NT2/D1 (cell line): ENCODE results near the gene TTC9C.

ENCODE experiments used
- DNase-seq: peaks from one replicate; pipeline ENCODE4 v3.0.0-alpha.2; 2011; ENCODE audit warnings: low read depth, low spot score
- H3K27me3 ChIP-seq: 2 replicates; pipeline ENCODE4 v1.6.0; 2011; ENCODE audit warnings: mild to moderate bottlenecking; ENCODE audit not compliant: insufficient read length, insufficient read depth
- H3K36me3 ChIP-seq: 2 replicates; pipeline ENCODE4 v1.6.1; 2011; ENCODE audit warnings: mild to moderate bottlenecking, low read length, mixed read lengths; ENCODE audit not compliant: insufficient read depth, insufficient read length
- H3K4me1 ChIP-seq: 2 replicates; pipeline ENCODE4 v1.5.1; 2011; ENCODE audit not compliant: insufficient read depth, insufficient read length
- H3K4me3 ChIP-seq: 2 replicates; pipeline ENCODE4 v1.5.1; 2011; ENCODE audit warnings: low read depth; ENCODE audit not compliant: insufficient read length
- H3K9ac ChIP-seq: 2 replicates; pipeline ENCODE4 v1.6.0; 2011; ENCODE audit warnings: low read depth; ENCODE audit not compliant: insufficient read length
- H3K9me3 ChIP-seq: 2 replicates; pipeline ENCODE4 v1.5.1; 2011; ENCODE audit warnings: mild to moderate bottlenecking, low read length; ENCODE audit not compliant: insufficient read depth
- SUZ12 ChIP-seq: IDR thresholded peaks from 2 replicates; pipeline ENCODE4 v1.6.1; 2011; ENCODE audit not compliant: insufficient read length, insufficient read depth; ENCODE audit errors: extremely low read depth
- YY1 ChIP-seq: IDR thresholded peaks from 2 replicates; pipeline ENCODE4 v1.6.1; 2011; ENCODE audit not compliant: insufficient read length, insufficient read depth
- ZNF274 ChIP-seq: IDR thresholded peaks from 2 replicates; pipeline ENCODE4 v1.6.1; 2011; ENCODE audit warnings: mild to moderate bottlenecking, low read depth, low read length

TTC9C gene

GRCh38 chr11:62712861-62713260, 15.4 kb upstream of the TTC9C start:
- no peak for TF ChIP-seq YY1
- no peak for TF ChIP-seq ZNF274
- no peak for TF ChIP-seq SUZ12
- no peak for DNase-seq
- Histone ChIP-seq H3K27me3 (no peaks in the 10 kb centered on the region), H3K4me1 (peaks cover 24% of the 10 kb centered on the region), H3K9ac (no peak overlapping the region), H3K36me3 (peaks cover 76% of the 10 kb centered on the region), H3K4me3 (no peak overlapping the region), H3K9me3 (no peaks in the 10 kb centered on the region)

- TF ChIP-seq SUZ12 = no peak
- TF ChIP-seq YY1 = no peak
- TF ChIP-seq ZNF274 = no peak
- DNase-seq = no peak
- no peak overlapping the region for H3K9ac ChIP-seq
- H3K4me3 ChIP-seq = no peak overlapping the region
- peaks cover 20% of the 10 kb centered on the region for H3K4me1 ChIP-seq
- no peaks in the 10 kb centered on the region for H3K9me3 ChIP-seq
- H3K36me3 ChIP-seq = peaks cover 78% of the 10 kb centered on the region
- no peaks in the 10 kb centered on the region for H3K27me3 ChIP-seq
Measured at GRCh38 chr11:62713343-62713742, 14.9 kb upstream of the TTC9C start.

GRCh38 chr11:62715150-62716130, 12.8 kb upstream of the TTC9C start:
- peaks cover 13% of the 10 kb centered on the region for H3K4me1 ChIP-seq
- H3K36me3 ChIP-seq = peaks cover 89% of the 10 kb centered on the region
- H3K9me3 ChIP-seq = no peaks in the 10 kb centered on the region
- H3K27me3 ChIP-seq = no peaks in the 10 kb centered on the region
- no peak for TF ChIP-seq ZNF274
- no peak overlapping the region for H3K4me3 ChIP-seq
- DNase-seq = no peak
- H3K9ac ChIP-seq = peak overlapping the region; percentile 34

- DNase-seq = no peak
- Histone ChIP-seq H3K4me3 (no peak overlapping the region), H3K27me3 (no peaks in the 10 kb centered on the region), H3K9ac (no peak overlapping the region), H3K9me3 (no peaks in the 10 kb centered on the region), H3K36me3 (peaks cover 89% of the 10 kb centered on the region), H3K4me1 (peaks cover 13% of the 10 kb centered on the region)
- TF ChIP-seq ZNF274 (no peak), YY1 (no peak), SUZ12 (no peak)
Measured at GRCh38 chr11:62716206-62716605, 12.1 kb upstream of the TTC9C start.

GRCh38 chr11:62716816-62717215, 11.5 kb upstream of the TTC9C start:
- Histone ChIP-seq H3K9me3 (no peaks in the 10 kb centered on the region), H3K36me3 (peaks cover 90% of the 10 kb centered on the region), H3K4me3 (no peak overlapping the region), H3K4me1 (peaks cover 13% of the 10 kb centered on the region), H3K9ac (no peak overlapping the region), H3K27me3 (no peaks in the 10 kb centered on the region)
- TF ChIP-seq SUZ12 (no peak), YY1 (no peak), ZNF274 (no peak)
- no peak for DNase-seq

GRCh38 chr11:62719302-62719978, 8.8 kb upstream of the TTC9C start:
- Histone ChIP-seq H3K4me1 (peaks cover 9% of the 10 kb centered on the region), H3K36me3 (peaks cover 92% of the 10 kb centered on the region)
- no peak for TF ChIP-seq ZNF274

GRCh38 chr11:62721994-62722393, 6.3 kb upstream of the TTC9C start:
- Histone ChIP-seq H3K36me3 (peaks cover 86% of the 10 kb centered on the region), H3K27me3 (no peaks in the 10 kb centered on the region), H3K9me3 (no peaks in the 10 kb centered on the region), H3K9ac (no peak overlapping the region), H3K4me3 (no peak overlapping the region), H3K4me1 (peaks cover 2% of the 10 kb centered on the region)
- DNase-seq = no peak
- TF ChIP-seq ZNF274 = no peak

More at GRCh38 chr11:62719302-62719978, 8.8 kb upstream of the TTC9C start:
- no peak overlapping the region for H3K9ac ChIP-seq
- DNase-seq = no peak
- H3K27me3 ChIP-seq = no peaks in the 10 kb centered on the region
- no peaks in the 10 kb centered on the region for H3K9me3 ChIP-seq
- no peak overlapping the region for H3K4me3 ChIP-seq
